Epithelial cell of esophagus (primary cell): ENCODE measurements around the gene PLET1.

Experiments used
- DNase-seq: peaks from one replicate; pipeline ENCODE4 v3.0.0; 2010; ENCODE audit warnings: low read depth
- H3K4me3 ChIP-seq: 2 replicates; pipeline ENCODE4 v1.5.1; 2011; ENCODE audit warnings: mild to moderate bottlenecking, low read length, control low read depth
- TF ChIP-seq, protein P1 (sequence below): IDR thresholded peaks from 2 replicates; pipeline ENCODE4 v1.5.1; 2011; ENCODE audit warnings: low read depth, mild to moderate bottlenecking, low read length, control low read depth, inconsistent platforms; ENCODE audit not compliant: insufficient read depth; ENCODE audit errors: missing control alignments

The PLET1 gene

DNA sequence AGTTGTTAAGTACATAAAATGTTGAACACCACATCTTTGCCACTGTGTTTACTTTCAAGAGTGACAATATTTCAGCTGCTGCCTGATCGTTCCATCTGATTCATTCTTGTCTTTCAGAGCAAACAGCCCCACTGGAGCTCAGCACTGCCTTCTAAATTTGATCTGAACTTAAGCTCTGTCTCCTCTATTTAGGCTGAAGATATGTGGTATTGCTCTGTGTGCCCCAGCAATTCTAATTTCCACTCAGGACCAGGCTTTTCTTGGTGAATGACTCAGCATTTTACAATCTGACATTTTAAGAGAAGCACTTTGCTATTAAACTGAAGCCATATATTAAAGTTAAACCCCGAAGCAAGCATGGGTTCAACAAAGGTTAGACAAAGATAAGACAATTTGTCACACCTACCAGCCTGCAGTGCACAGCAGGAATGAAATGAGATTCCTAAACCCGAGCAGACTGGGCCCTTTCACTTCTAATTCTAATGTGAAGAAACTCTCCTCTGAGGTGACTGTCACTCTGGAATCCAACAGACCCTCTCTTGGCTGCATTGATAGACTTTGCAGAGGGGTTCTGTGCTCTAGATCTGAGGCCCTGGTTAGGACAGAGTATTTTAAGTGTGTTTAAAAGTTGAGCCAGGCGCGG lies 41.7 kb upstream of the PLET1 start:
- DNase-seq: no peak
- TF ChIP-seq, protein P1, sequence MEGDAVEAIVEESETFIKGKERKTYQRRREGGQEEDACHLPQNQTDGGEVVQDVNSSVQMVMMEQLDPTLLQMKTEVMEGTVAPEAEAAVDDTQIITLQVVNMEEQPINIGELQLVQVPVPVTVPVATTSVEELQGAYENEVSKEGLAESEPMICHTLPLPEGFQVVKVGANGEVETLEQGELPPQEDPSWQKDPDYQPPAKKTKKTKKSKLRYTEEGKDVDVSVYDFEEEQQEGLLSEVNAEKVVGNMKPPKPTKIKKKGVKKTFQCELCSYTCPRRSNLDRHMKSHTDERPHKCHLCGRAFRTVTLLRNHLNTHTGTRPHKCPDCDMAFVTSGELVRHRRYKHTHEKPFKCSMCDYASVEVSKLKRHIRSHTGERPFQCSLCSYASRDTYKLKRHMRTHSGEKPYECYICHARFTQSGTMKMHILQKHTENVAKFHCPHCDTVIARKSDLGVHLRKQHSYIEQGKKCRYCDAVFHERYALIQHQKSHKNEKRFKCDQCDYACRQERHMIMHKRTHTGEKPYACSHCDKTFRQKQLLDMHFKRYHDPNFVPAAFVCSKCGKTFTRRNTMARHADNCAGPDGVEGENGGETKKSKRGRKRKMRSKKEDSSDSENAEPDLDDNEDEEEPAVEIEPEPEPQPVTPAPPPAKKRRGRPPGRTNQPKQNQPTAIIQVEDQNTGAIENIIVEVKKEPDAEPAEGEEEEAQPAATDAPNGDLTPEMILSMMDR: no peak
- no peak overlapping the region for H3K4me3 ChIP-seq

DNA sequence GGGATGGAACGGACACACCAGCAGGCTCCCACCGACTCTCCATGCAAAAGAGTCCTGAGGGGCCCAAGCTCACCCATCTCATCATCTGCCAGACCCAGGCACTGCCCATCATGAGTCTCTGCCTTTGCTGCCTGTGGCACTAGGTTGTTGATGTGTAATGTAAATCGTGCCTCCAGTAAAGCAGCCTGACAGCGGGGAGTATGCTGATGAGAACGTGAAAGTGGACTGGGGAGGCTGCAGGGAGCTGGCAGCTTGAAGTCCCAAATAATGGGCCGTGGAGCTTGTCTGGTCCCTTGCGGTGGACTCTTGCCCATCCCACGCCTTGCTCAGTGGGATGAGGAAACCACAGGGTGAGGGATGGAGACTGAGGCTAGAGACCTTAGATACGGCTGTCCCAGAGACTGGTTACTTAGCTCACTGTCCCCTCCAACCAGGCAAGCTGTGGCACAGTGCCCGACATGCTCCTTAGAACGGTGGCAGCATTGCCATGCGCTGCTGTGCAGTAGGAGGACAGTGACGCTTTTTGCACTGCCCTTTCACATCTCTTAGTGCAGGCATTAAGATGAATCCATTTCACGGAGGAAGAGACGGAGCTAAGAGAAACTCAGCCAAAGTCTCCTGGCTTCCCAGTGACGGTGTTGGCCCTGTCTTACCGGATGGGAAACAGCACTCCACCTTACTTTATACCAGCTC lies 39.6 kb upstream of the PLET1 start:
- no peak overlapping the region for H3K4me3 ChIP-seq
- TF ChIP-seq, protein P1: no peak
- no peak for DNase-seq

DNA sequence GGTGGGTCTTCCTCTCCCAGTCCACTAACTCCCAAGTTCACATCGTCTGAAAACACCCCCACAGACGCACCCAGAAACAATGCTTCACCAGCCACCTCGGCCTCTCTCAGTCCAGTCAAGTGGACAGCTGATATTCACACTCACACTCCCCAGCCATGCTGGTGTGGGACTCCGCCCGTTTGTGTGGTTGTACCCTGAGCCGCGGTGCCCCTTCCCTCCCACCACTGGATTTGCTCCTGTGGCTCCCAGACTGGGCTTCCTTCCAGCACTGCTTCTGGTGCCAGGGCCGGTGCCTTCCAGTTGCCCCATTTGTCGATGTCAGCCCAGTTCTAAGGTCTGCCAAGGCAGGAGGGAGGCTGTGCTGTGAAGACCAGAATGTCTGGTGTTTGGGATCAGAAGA lies 37.9 kb upstream of the PLET1 start:
- TF ChIP-seq, protein P1: no peak
- H3K4me3 ChIP-seq: no peak overlapping the region
- no peak for DNase-seq

DNA sequence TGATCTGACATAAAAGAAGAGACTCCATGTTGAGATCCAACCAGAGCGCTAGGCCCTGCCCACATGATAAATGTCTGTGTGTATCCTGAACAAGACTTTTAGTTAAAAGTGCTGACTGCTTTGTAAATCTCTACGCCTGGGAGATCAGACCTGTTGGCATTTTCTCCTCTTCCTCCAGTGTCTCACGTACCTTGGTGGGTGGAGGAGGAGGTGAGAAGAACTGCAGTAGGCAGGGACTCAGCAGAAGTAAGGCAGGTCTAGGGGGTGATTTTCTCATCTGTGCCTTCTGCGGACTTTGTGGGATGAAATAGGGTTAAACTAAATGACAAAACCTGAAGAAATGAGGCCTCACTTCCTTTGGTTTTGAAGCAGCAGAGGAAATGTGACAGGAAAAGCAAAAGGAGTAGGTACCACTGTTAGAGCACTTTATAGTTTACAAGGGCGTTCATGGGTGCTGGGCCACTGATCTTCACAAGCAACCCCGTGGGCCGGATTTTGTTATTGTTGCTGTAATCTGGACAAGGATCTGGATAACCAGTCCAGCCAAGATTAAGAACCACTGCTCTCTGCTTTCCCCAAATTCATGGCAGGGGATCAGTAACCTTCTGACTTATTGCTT lies 36.7 kb upstream of the PLET1 start:
- TF ChIP-seq, protein P1: no peak
- no peak overlapping the region for H3K4me3 ChIP-seq
- no peak for DNase-seq

- DNase-seq: no peak
- no peak overlapping the region for H3K4me3 ChIP-seq
- TF ChIP-seq, protein P1: no peak
These were observed 35.4 kb upstream of the PLET1 start for GRCh38 chr11:112296044-112296443.

GRCh38 chr11:112294688-112295340 lies 34.2 kb upstream of the PLET1 start:
- DNase-seq: no peak
- TF ChIP-seq, protein P1: no peak
- no peak overlapping the region for H3K4me3 ChIP-seq
